Endothelial cell of umbilical vein (primary cell): ENCODE measurements around the gene TSPAN4. TPM values are rescaled to one million over a fixed set of nuclear protein-coding genes. Genes with fewer than 3 reads are reported as not detected.

Experiments used
- BruUV-seq: library from RNA; stranded (reverse); fragments of 400-500 nt; replicated peaks from 2 replicates; lab custom pipeline; 2021; lab: Mats Ljungman, UMichigan
- CTCF ChIA-PET: fragments of 300-600, 350-600 bp; sonication (Branson Sonifier 250); formaldehyde crosslinking; loops from one replicate; lab custom pipeline; 2021; ENCODE audit warnings: antibody characterized with exemption, inconsistent platforms; lab: Charles Lee
- POLR2A ChIA-PET: fragments of 300-600, 350-600 bp; sonication (Branson Sonifier 250); formaldehyde crosslinking; loops from one replicate; lab custom pipeline; 2021; ENCODE audit warnings: antibody characterized with exemption, inconsistent platforms; lab: Charles Lee
- DNase-seq: peaks from one replicate; pipeline ENCODE4 v3.0.0-alpha.2; 2011; ENCODE audit warnings: low read depth, low spot score
- FAIRE-seq: peaks from 2 replicates; lab custom pipeline; 2011; peaks lifted over from hg19 to GRCh38; lab: Jason Lieb, UNC
- H2AFZ ChIP-seq: 2 replicates; pipeline ENCODE4 v1.6.0; 2012; ENCODE audit warnings: low read depth, low read length, control low read depth, inconsistent platforms
- H3K27ac ChIP-seq: 2 replicates; pipeline ENCODE4 v1.5.1; 2011; ENCODE audit warnings: low read depth, mild to moderate bottlenecking, control low read depth, low read length, moderate library complexity; ENCODE audit not compliant: insufficient read depth
- H3K27me3 ChIP-seq, 2 experiments: 2 replicates each; pipeline versions ENCODE4 v1.6.0 to v1.6.1; 2011; ENCODE audit warnings: low read length in 2 of 2, mixed read lengths in 1 of 2; ENCODE audit not compliant: control insufficient read depth in 2 of 2, insufficient read depth in 2 of 2
- H3K36me3 ChIP-seq, 2 experiments: 2 replicates in 1 of 2; 3 replicates in 1 of 2; pipeline ENCODE4 v1.5.1; 2011; ENCODE audit warnings: low read length in 2 of 2, mild to moderate bottlenecking in 1 of 2, moderate library complexity in 1 of 2; ENCODE audit not compliant: control insufficient read depth in 2 of 2, insufficient read depth in 2 of 2; ENCODE audit errors: extremely low read depth in 1 of 2
- H3K4me1 ChIP-seq: 3 replicates; pipeline ENCODE4 v1.5.1; 2011; ENCODE audit warnings: mild to moderate bottlenecking, low read length; ENCODE audit not compliant: control insufficient read depth, insufficient read depth; ENCODE audit errors: extremely low read depth
- H3K4me2 ChIP-seq: 2 replicates; pipeline ENCODE4 v1.6.1; 2011; ENCODE audit warnings: low read length, control low read depth, mixed read lengths; ENCODE audit not compliant: insufficient read depth
- H3K4me3 ChIP-seq, 3 experiments: fragments of 200-600 bp in 1 of 3; sonication (generic), shearing (Covaris generic) in 1 of 3; replicated peaks in 1 of 3; 2 replicates each; pipeline ENCODE4 v1.5.1; 2011 to 2016; ENCODE audit warnings: control low read depth in 3 of 3, low read length in 3 of 3, mild to moderate bottlenecking in 2 of 3, inconsistent platforms in 1 of 3, low read depth in 1 of 3, moderate library complexity in 1 of 3; ENCODE audit not compliant: insufficient read depth in 1 of 3
- H3K79me2 ChIP-seq: 2 replicates; pipeline ENCODE4 v1.6.0; 2012; ENCODE audit warnings: low read length, inconsistent platforms; ENCODE audit not compliant: control insufficient read depth, insufficient read depth
- H3K9ac ChIP-seq: replicated peaks from 2 replicates; pipeline ENCODE3; 2011; ENCODE audit warnings: low read length, control low read depth; ENCODE audit not compliant: insufficient read depth; ENCODE audit errors: extremely low read depth
- H3K9me1 ChIP-seq: replicated peaks from 3 replicates; pipeline ENCODE4 v1.6.0; 2011; ENCODE audit warnings: mild to moderate bottlenecking, low read length; ENCODE audit not compliant: control insufficient read depth, insufficient read depth; ENCODE audit errors: extremely low read depth
- H3K9me3 ChIP-seq: replicated peaks from 2 replicates; pipeline ENCODE4 v1.5.1; 2012; ENCODE audit warnings: low read length, inconsistent platforms; ENCODE audit not compliant: control insufficient read depth, insufficient read depth
- H4K20me1 ChIP-seq: replicated peaks from 2 replicates; pipeline ENCODE3; 2011; ENCODE audit warnings: mild to moderate bottlenecking, low read length; ENCODE audit not compliant: control insufficient read depth, insufficient read depth; ENCODE audit errors: extremely low read depth
- EZH2 ChIP-seq: IDR thresholded peaks from 2 replicates; pipeline ENCODE4 v1.6.1; 2012; ENCODE audit warnings: borderline replicate concordance, low read depth, mild to moderate bottlenecking, moderate library complexity, low read length, inconsistent platforms; ENCODE audit not compliant: severe bottlenecking
- FOS ChIP-seq: IDR thresholded peaks from 2 replicates; pipeline ENCODE4 v1.6.1; 2011; ENCODE audit warnings: mild to moderate bottlenecking, low read length, moderate library complexity, borderline replicate concordance; ENCODE audit not compliant: insufficient read depth
- GATA2 ChIP-seq: IDR thresholded peaks from 2 replicates; pipeline ENCODE4 v1.7.0; 2011; ENCODE audit warnings: low read depth, mild to moderate bottlenecking, moderate library complexity, mixed read lengths, low read length; ENCODE audit not compliant: insufficient read length, insufficient read depth
- JUN ChIP-seq: IDR thresholded peaks from 2 replicates; pipeline ENCODE4 v1.6.1; 2011; ENCODE audit warnings: borderline replicate concordance, low read depth; ENCODE audit not compliant: insufficient read length, insufficient read depth
- MYC ChIP-seq: IDR thresholded peaks from one replicate; pipeline ENCODE4 v1.6.1; 2011; ENCODE audit warnings: mild to moderate bottlenecking, low read depth, low read length
- POLR2A ChIP-seq: IDR thresholded peaks from 2 replicates; pipeline ENCODE4 v1.6.1; 2012; ENCODE audit warnings: low read depth, mild to moderate bottlenecking, control low read depth, low read length
- POLR2AphosphoS5 ChIP-seq: IDR thresholded peaks from 2 replicates; pipeline ENCODE4 v1.6.1; 2012; ENCODE audit warnings: low read depth, mild to moderate bottlenecking, control low read depth, low read length, moderate library complexity; ENCODE audit not compliant: insufficient read depth
- dilution Hi-C: fragments of 300-500 bp; cut with MboI; formaldehyde crosslinking; loops from one replicate; pipeline ENCODE4 v1.15.0; 2019; ENCODE audit warnings: low sequenced_read_pairs; ENCODE audit not compliant: extremely low pct_ligation_motif_present
- intact Hi-C: fragments of 100-400 bp; cut with micrococcal nuclease; formaldehyde crosslinking; loops from one replicate; pipeline ENCODE4 v1.10.0; 2022
- polyA plus RNA-seq, 4 experiments: library from polyadenylated mRNA; depleted of rRNA in 3 of 4; stranded (reverse) in 3 of 4; unstranded in 1 of 4; fragments of >200 nt; gene quantifications; 2 replicates each; pipeline versions ENCODE4 v1.2.1 to v1.2.3, GENCODE V29; 2011 to 2012; ENCODE audit warnings: missing spikeins in 1 of 4
- total RNA-seq: library from RNA; stranded (reverse); gene quantifications from 2 replicates; pipeline ENCODE4 v1.2.3, GENCODE V29; 2021
- TF ChIP-seq, protein P1 (sequence below), 2 donors: IDR thresholded peaks; 1 replicate in 1 of 2; 2 replicates in 1 of 2; pipeline ENCODE4 v1.5.1; 2011; ENCODE audit warnings: low read length in 2 of 2, mild to moderate bottlenecking in 2 of 2, moderate library complexity in 2 of 2, control low read depth in 1 of 2, inconsistent platforms in 1 of 2, low read depth in 1 of 2; ENCODE audit not compliant: insufficient read depth in 1 of 2; ENCODE audit errors: extremely low read depth in 1 of 2

The TSPAN4 gene
- total and polyA plus RNA-seq, 2 donors (not counting 3 experiments of a cell fraction or from before 2014, with no cell fraction given), result 114 to 199 TPM

DNA sequence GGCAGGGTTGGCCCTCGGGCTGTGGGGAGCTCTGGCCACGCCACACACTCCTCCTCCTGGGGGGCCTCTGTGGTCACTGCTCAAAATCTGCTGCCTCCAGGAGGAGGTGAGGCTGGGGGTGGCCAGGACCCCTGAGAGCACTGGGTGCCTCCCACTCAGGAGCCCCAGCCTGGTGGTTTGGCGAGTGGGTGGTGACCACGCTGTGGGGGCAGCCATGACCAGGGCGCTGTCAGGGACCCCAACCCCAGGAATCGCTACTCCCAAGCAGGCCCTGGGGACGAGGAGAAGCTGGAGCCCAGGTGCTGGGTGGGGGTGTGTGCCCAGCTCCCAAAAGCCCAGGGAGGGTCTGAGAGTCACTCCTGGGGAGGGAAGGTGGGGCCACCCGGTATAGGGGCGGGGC, 30.1 kb downstream of the TSPAN4 start:
- intact Hi-C loops (no loop called here), dilution Hi-C loops (no loop called here)
- no peak overlapping the region for H3K4me3 ChIP-seq
- no peak overlapping the region for H2AFZ ChIP-seq
- H3K27ac ChIP-seq, result no peak overlapping the region
- ChIA-PET POLR2A (no interaction called here), CTCF (interaction anchor here (1.5 kb wide), 1 partner anchor 178 kb away, joined by 3 read pairs; no protein-coding TSS in a partner anchor)
- no TSS peak for BruUV-seq
- no peaks in the 10 kb centered on the region for H3K79me2 ChIP-seq
- H4K20me1 ChIP-seq, result no peaks in the 10 kb centered on the region
- H3K9me1 ChIP-seq, result no peaks in the 10 kb centered on the region
- H3K4me1 ChIP-seq, result no peaks in the 10 kb centered on the region
- H3K9ac ChIP-seq, result no peak overlapping the region
- no peak overlapping the region for H3K4me2 ChIP-seq
- FAIRE-seq (no peak), DNase-seq (no peak)
- H3K36me3 ChIP-seq, result no peaks in the 10 kb centered on the region
- H3K27me3 ChIP-seq, result no peaks in the 10 kb centered on the region
- no peaks in the 10 kb centered on the region for H3K9me3 ChIP-seq
- no peak for TF ChIP-seq JUN
- TF ChIP-seq MYC, result no peak
- TF ChIP-seq FOS, result no peak
- TF ChIP-seq EZH2, result no peak
- no peak for TF ChIP-seq GATA2
- no peak for TF ChIP-seq POLR2AphosphoS5
- no peak for TF ChIP-seq POLR2A
- TF ChIP-seq, protein P1, sequence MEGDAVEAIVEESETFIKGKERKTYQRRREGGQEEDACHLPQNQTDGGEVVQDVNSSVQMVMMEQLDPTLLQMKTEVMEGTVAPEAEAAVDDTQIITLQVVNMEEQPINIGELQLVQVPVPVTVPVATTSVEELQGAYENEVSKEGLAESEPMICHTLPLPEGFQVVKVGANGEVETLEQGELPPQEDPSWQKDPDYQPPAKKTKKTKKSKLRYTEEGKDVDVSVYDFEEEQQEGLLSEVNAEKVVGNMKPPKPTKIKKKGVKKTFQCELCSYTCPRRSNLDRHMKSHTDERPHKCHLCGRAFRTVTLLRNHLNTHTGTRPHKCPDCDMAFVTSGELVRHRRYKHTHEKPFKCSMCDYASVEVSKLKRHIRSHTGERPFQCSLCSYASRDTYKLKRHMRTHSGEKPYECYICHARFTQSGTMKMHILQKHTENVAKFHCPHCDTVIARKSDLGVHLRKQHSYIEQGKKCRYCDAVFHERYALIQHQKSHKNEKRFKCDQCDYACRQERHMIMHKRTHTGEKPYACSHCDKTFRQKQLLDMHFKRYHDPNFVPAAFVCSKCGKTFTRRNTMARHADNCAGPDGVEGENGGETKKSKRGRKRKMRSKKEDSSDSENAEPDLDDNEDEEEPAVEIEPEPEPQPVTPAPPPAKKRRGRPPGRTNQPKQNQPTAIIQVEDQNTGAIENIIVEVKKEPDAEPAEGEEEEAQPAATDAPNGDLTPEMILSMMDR (IDR thresholded peaks at IDR 0.05; ENCODE audit: extremely low read depth in 1 of 2, insufficient read depth in 1 of 2, low read depth in 1 of 2, low read length in 2 of 2), result no peak
